CD4-positive, alpha-beta T cell treated with Interleukin-17A for 1 hour (primary cell): ENCODE measurements around the gene YY1.
"Not testable (repeated sequence)": the region's sequence is repeated elsewhere in the genome, so short reads cannot be mapped to it uniquely, and the experiment has no call there.

ENCODE experiments used
- DNase-seq: peaks from one replicate; pipeline ENCODE4 v3.0.0-alpha.2; 2020

The YY1 gene

DNA sequence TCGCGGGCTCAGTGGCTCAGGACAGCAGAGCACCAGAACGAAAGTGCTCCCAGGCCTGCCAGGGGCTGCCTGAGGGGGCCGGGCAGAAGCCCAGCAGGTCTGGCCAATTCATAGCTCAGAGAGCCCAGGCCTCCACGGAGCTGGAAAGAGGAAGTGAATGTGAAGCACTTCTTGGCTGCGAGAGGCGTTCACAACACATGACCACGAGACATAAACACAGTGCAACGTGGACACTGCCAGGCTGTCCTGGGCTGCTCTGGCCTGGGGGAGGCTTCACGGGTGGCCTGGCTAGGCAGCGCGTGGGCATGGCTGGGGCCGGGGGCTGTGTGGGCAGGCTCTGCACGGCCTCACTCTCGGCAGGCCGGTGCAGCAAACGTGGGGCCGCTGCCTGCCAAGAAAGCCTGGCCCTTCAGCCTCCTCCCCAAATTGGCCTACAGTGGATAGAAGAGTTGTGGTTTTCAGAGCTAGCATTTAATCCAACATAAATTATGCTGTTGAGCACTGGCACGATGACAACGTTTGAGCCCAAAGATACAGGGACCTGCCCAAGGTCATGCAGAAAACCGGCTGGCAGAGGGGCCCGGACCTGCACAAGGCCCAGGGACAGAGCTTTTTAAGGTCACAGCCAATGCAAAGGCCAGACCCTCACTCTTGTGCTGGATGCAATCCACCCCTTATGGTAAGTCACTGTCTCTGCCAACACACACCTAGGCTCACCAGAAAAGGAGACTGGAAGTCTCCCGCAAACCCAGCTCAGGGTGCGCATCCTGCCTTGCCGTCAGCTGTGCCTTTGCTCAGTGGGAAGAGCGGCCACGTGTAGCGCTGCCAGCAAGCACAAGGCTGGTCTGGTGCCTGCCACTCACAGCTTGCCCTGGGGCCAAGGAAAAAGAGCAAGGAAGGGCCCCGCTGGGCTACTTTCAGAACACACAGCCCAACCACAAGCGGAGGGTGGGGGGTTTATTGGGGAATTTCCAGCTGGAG, 58.7 kb downstream of the YY1 start:
- no peak for DNase-seq

DNA sequence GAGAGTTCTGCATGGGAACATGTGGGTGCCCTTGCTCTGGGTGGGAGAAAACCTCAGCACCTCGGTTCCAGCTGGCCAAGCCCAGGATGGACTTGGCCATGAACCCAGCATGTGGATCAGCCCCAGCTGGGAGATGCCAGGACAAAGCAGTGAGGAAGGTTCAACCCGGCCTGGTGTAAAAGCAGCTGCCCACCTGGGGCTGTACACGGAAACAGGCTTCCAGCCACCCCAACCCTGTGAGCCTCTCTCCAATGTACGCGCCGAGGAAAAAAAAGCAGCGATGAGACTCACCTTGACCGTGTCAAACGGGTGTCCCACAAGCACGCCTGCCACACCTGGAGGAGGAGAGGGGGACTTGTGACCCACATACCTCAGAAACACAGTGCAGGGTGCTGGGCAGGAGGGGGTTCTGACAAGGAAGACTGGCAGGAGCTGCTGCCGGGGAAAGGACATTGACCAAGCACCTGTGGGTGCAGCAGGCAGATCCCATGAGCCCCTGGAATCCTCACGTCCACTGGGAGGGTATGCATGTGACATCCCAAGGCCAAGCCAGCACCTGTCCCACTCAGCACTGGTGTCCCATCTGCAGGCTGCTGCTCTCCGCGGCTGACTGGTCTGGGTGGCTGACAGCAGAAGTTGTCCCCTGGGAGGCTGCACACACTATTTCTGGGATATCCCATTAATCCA, 59.8 kb downstream of the YY1 start:
- DNase-seq = no peak

DNA sequence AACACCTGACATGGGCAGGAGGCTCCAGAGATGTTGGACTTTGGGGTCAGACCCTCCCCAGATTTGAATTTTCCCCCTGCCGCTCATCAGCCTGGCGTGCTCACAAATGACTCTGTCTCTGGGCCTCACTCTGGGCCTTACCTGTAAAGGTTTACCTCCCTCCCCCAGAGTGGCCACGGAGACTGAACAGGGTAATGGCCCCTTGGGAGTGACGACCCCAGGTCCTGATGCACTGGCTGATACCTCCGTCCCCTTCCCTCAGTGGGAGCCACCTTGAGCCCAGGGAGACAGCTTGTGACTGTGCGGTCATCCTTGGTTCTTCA, 60.3 kb downstream of the YY1 start:
- DNase-seq = no peak

DNA sequence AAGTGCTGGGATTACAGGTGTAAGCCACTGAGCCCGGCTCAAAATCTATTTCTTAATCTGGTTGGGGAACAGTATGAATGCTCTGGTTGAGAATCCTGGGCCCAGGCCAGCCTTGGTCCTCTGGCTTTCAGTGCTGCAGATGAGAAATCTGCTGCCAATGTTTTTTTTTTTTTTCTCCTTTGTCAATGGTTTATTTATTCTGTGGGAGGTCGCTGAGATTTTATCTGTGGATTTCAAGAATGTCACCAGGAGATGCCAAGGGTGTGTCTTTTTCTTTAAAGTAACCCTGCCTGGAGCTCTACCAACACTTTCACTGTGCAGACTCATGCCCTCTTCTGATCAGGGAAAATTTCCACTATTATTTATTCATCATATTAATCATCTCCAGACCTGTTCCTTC, 63.7 kb downstream of the YY1 start:
- no peak for DNase-seq

DNA sequence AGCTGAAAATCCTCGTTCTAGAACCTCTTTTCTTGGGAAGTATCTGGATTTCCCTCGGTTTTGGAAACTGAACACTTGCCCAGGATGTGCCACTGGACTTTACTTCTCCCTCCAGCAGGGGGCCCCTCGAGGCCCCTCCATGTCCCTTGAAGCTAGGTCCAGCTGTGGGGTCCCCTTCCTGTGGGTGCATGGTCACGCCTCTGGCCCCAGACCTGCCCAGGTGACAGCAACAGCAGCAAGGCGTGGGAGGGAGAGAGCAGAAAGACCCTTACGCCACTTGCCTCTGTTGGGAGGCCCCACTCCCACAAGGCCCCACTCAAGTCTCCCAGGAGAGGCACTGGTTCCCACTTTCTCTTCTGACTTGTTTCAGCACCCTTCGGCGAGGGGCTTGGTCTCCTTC, 64.2 kb downstream of the YY1 start:
- DNase-seq = no peak

DNA sequence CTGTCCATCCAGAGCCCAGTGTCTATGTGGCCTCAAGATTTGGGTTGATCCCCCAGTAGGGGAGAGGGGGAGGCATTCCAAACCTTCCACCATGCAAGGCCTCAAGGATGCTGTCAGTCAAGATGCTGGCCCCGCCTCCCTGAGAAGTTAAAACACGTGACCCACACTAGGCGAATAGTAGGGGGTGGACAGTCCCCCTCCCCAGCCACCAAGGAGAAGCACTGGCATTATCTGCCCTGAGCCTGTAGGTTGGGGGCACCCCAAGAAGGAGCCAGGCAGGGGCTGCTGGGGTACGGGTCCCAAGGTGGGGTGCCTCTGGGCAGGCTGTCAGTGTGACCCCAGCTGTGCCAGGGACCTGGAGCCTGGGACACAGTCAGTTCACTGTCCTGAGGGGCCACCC, 65.0 kb downstream of the YY1 start:
- no peak for DNase-seq

DNA sequence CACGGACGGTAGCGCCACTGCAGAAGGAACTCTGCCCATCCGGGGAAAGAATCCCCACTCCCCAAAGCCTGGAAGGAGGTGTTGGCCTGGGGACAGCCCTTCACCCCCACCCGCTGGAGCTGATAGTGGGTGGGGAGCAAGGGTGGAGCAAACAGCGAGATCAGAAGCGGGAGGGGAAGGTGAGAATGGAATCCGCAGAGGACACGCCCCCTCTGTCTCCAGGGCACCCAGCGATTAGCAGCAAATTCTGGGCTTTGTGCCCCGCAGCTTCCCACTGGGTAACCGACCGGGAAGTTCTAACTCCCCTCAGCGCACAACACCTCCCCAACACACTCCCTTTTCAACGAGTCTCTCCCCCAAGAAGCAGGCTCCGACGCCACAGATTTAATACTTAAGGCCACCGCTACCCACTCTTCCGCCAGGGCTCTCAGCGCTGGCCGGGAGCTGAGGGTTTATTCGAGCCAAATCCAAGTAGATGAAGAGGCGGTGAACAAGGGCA, 65.9 kb downstream of the YY1 start:
- peak; percentile 21 for DNase-seq

GRCh38 chr14:100305324-100306100, 66.6 kb downstream of the YY1 start:
- peak; percentile 59 for DNase-seq

DNA sequence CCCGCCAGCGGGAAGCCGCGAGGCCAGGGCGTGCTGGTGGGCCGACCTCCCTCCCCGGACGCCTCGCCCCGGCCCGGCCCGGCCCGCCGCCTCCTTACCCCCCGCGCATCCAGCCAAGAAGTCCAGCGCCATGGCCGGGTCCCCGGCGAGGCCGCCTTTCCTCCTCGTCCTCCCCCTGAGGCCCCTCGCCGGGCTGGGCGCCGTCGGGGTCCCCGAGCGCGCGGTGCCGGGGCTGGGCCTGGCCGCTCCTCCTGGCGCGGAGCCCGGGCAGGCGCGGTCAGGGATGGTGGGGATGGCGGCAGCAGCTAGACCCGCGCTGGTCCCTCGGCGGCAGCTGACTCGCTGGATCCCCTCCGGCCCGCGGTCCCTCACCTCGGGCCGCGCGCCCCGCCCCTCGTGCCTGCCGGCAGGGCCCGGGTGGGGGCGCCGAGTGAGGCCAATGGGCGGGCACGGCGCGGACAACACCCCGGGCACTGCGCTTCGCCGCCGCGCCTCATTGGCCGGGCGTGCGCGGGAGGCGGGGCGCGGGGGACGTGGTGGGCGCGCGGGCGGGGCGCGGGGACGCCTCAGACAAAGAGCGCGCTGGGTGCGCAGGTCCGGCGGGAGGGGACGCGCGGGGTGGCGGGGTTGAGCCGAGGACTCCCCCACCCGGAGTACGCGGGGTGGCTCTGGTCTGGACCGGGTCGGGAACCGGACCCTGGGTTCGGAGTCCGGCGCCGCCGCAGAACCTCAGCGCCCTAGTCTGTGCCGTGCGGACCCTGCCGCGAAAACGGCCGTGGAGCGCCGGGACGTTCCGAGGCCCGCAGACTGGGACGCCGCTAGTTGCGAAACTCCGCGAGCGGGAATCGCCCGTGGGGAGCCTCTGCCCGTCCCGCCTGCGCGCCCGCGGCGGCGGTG, 67.4 kb downstream of the YY1 start, which contains the start of gene SLC25A29:
TSS of gene SLC25A29 (minus strand) at position 344 of the 897 bp plus-strand sequence. CDS start at position 132, 212 bp downstream.
- DNase-seq = peak; percentile 73

GRCh38 chr14:100306998-100307765, 68.2 kb downstream of the YY1 start:
- DNase-seq = no peak

DNA sequence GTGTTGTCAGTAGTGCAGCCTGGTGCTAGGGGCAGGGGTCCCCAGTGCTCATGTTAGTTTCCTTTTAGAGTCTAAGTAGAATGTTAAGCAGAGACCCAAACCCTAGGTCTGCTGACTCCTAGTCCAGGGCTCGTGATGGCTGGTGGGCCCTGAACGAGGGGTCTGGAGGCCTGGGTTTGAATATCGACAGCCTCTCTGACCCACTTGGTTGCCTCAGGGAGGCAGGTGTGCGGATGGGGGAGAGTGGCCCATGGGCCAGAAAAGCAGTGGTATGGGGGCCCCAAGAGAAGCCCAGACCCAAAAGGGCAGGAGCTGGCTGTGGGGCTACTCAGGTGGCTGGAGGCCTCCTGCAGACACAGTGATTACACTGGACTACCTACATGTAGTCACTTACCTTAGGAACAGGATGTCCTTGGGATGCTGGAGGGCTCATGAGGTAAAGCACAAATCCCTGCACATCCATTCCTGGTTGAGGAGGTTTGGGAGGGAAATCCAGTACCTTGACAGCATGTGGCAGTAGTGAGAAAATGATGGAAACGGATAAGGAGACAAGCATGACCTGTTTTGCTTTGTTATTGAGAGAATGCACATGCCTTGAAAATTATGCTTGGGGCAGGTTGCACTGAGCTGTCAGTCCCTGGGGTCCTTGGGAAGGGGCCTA, 69.0 kb downstream of the YY1 start:
- DNase-seq = no peak

DNA sequence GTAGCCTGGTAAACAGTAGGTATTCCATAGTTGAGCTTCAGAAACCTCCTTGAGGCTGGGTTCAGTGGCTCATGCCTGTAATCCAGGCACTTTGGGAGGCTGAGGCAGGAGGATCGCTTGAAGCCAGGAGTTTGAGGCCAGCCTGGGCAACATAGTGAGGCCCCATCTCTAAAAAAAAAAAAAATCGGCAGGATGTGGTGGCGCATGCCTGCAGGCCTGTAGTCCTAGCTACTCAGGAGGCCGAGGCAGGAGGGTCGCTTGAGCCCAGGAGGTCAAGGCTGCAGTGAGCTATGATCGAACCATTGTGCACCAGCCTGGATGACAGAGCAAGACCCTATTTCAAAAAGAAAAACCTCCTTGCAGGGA, 69.5 kb downstream of the YY1 start:
- not testable (repeated sequence) for DNase-seq

GRCh38 chr14:100309028-100309737, 70.2 kb downstream of the YY1 start:
- DNase-seq = no peak

- not testable (repeated sequence) for DNase-seq
Measured at GRCh38 chr14:100312110-100312876, 73.3 kb downstream of the YY1 start.

- DNase-seq = no peak
Measured at GRCh38 chr14:100312877-100313400, 74.0 kb downstream of the YY1 start.

DNA sequence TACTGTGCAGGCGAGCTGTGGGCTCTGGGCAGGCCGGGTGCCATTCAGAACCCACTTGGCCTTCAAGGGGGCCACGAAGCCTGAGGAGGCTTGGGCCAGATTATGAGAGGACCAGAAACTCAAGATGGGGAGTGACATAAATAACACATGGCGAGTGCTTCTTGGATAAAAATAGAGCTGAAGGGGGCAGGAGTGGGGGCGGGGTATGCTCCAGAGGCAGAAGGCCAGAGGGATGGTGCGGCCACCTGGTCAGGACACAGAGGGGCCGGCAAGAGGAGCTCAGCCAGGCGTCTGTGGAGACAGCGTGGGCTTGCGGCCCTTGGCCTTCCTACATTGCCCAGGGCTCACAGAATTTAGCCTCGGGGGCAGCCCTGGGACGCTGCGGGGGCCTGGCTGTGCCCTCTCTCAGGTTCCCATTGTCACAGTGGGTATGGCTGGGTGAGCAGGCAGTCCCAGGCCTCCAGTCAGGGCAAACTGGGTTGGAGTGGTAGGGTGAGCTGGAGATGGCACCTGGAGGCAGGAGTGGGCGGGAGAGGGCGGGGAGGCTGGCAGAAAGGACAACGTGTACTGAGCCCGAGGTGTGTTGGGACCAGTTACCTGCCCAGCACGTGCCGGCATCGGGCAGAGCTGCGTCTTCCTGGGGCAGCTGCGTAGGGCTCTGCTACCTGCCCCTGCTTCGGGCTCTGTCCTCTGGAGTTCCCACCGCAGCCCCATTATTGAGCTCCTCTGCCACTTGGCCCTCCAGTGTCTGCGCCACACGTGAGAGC, 74.7 kb downstream of the YY1 start:
- no peak for DNase-seq

DNA sequence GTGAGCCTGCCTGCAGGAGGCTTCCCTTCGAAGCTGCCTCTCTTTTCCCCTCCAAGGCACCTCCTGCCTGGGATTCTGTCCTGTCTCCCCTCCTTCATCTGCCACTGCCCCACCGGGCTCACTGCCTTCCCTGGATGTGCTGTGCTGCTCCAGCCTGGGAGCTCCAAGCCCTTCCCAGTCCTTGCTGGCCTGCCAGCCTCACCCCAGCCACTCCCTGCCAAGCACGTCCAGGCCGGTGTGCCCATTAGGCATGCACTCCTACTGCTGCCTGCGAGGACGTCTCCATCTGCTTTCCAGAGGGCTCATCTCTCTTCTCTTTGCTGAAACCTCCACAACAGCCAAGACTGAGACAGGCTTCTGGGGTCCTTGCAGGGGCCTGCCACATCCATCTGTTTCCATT, 75.8 kb downstream of the YY1 start:
- DNase-seq = no peak

DNA sequence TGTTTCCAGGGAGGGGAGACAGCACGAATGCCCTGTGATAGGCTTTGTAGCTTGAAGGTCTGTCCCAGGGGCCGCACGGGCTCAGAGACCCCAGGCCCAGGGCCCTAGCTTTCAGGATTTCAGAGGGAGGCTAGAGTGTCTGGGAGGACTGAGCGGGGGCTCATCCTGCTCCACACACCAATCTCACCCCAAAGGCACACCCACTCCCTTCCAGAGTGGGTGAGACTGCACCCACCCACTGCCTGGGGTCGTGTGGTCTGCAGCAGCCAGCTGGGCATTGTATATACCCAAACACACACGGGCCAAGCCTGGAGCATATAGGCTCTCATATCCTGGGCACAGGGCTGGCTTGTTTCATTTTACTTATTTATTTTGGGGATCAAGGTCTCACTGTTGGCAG, 78.4 kb downstream of the YY1 start:
- DNase-seq = no peak
